G401 (cell line): ENCODE measurements around the gene GOT1. TPM values are rescaled to one million over a fixed set of nuclear protein-coding genes. Genes with fewer than 3 reads are reported as not detected.

Experiments used
- DNase-seq: peaks from one replicate; pipeline ENCODE4 v3.0.0-alpha.2; 2015; ENCODE audit warnings: low spot score
- in situ Hi-C: cut with HindIII; loops from 2 replicates; pipeline ENCODE4 v1.10.0; 2016; ENCODE audit warnings: low sequenced_read_pairs, mixed read lengths
- total RNA-seq: library from RNA; depleted of rRNA; stranded (reverse); fragments of >200 nt; shearing (Covaris generic); gene quantifications from 2 replicates; pipeline ENCODE4 v1.2.3, GENCODE V29; 2014; rRNA removed

GOT1 gene
- total RNA-seq, 1 experiment from 2014 or later = 18.0 TPM

GRCh38 chr10:99369126-99369525 lies 61.3 kb downstream of the GOT1 start:
- in situ Hi-C loops = no loop called here

GRCh38 chr10:99368646-99369045 lies 61.8 kb downstream of the GOT1 start:
- DNase-seq = no peak
- in situ Hi-C loops = no loop called here

More at GRCh38 chr10:99369126-99369525, 61.3 kb downstream of the GOT1 start:
- no peak for DNase-seq

GRCh38 chr10:99366666-99367065 lies 63.8 kb downstream of the GOT1 start:
- in situ Hi-C loops = no loop called here
- DNase-seq = no peak

GRCh38 chr10:99365736-99366135 lies 64.7 kb downstream of the GOT1 start:
- peak; percentile 51 for DNase-seq
- in situ Hi-C loops = no loop called here

GRCh38 chr10:99365311-99365710 lies 65.1 kb downstream of the GOT1 start:
- in situ Hi-C loops = no loop called here
- DNase-seq = peak; percentile 73

GRCh38 chr10:99364125-99364524 lies 66.3 kb downstream of the GOT1 start:
- no peak for DNase-seq
- in situ Hi-C loops = no loop called here

- in situ Hi-C loops = no loop called here
- DNase-seq = no peak
These were observed 69.5 kb downstream of the GOT1 start for GRCh38 chr10:99360934-99361333.

- DNase-seq = no peak
- in situ Hi-C loops = no loop called here
These were observed 72.3 kb downstream of the GOT1 start for GRCh38 chr10:99358101-99358500.

- no peak for DNase-seq
- in situ Hi-C loops = no loop called here
These were observed 72.7 kb downstream of the GOT1 start for GRCh38 chr10:99357691-99358090.

- DNase-seq = no peak
- in situ Hi-C loops = no loop called here
These were observed 77.2 kb downstream of the GOT1 start for GRCh38 chr10:99353182-99353581.

GRCh38 chr10:99347672-99348071 lies 82.8 kb downstream of the GOT1 start:
- in situ Hi-C loops = no loop called here
- DNase-seq = no peak

Other genes with a start within 250 kb of the GOT1 start
- 0.12 and 0.61 TPM in 2 replicates for gene HPSE2, start 194.8 kb downstream of the GOT1 start, total RNA-seq
- 0.37 and 0.81 TPM in 2 replicates for gene CNNM1, start 101.3 kb downstream of the GOT1 start, total RNA-seq
- not detected in 2 replicates for gene NKX2-3, start 102.3 kb upstream of the GOT1 start, total RNA-seq
- 19.1 and 29.9 TPM in 2 replicates for gene SLC25A28, start 189.8 kb upstream of the GOT1 start, total RNA-seq
- 8.4 and 17.0 TPM in 2 replicates for gene ENTPD7, start 228.9 kb upstream of the GOT1 start, total RNA-seq